Renal pelvis (tissue), 4 donors: ENCODE data around the gene COL4A1. TPM values are rescaled to one million over a fixed set of nuclear protein-coding genes. Genes with fewer than 3 reads are reported as not detected.

Source experiments
- DNase-seq: peaks from one replicate; pipeline ENCODE4 v3.0.0-alpha.2; 2013
- polyA plus RNA-seq, 3 donors: library from polyadenylated mRNA; unstranded; fragments of 120-200 nt; gene quantifications; one replicate each; pipeline ENCODE4 v1.2.1, GENCODE V29; 2013; ENCODE audit not compliant: insufficient read length in 3 of 3

The COL4A1 gene
- polyA plus RNA-seq, 3 donors = 465 to 569 (median 551) TPM

GRCh38 chr13:110345266-110345665 lies 38.3 kb upstream of the COL4A1 start:
- DNase-seq = no peak

GRCh38 chr13:110344320-110344719 lies 37.4 kb upstream of the COL4A1 start:
- no peak for DNase-seq

- DNase-seq = no peak
Observed at GRCh38 chr13:110343241-110343865, 36.4 kb upstream of the COL4A1 start.

GRCh38 chr13:110342474-110342873 lies 35.5 kb upstream of the COL4A1 start:
- DNase-seq = no peak

- DNase-seq = no peak
Observed at GRCh38 chr13:110341445-110342244, 34.7 kb upstream of the COL4A1 start.

GRCh38 chr13:110340812-110341444 lies 34.0 kb upstream of the COL4A1 start:
- DNase-seq = no peak

GRCh38 chr13:110339975-110340550 lies 33.1 kb upstream of the COL4A1 start:
- no peak for DNase-seq

- no peak for DNase-seq
Observed at GRCh38 chr13:110339263-110339662, 32.3 kb upstream of the COL4A1 start.

- no peak for DNase-seq
Observed at GRCh38 chr13:110338441-110339101, 31.6 kb upstream of the COL4A1 start.

- DNase-seq = no peak
Observed at GRCh38 chr13:110337247-110337646, 30.3 kb upstream of the COL4A1 start.

GRCh38 chr13:110336681-110337080 lies 29.7 kb upstream of the COL4A1 start:
- DNase-seq = no peak

GRCh38 chr13:110336108-110336507 lies 29.2 kb upstream of the COL4A1 start:
- no peak for DNase-seq

- no peak for DNase-seq
Observed at GRCh38 chr13:110334841-110335490, 28.0 kb upstream of the COL4A1 start.

GRCh38 chr13:110334256-110334655 lies 27.3 kb upstream of the COL4A1 start:
- DNase-seq = no peak

- DNase-seq = no peak
Observed at GRCh38 chr13:110333837-110334236, 26.9 kb upstream of the COL4A1 start.

- DNase-seq = no peak
Observed at GRCh38 chr13:110332750-110333149, 25.8 kb upstream of the COL4A1 start.

GRCh38 chr13:110331362-110331761 lies 24.4 kb upstream of the COL4A1 start:
- no peak for DNase-seq

GRCh38 chr13:110330491-110331011 lies 23.6 kb upstream of the COL4A1 start:
- DNase-seq = no peak

- no peak for DNase-seq
Observed at GRCh38 chr13:110329798-110330461, 23.0 kb upstream of the COL4A1 start.

- no peak for DNase-seq
Observed at GRCh38 chr13:110329258-110329657, 22.3 kb upstream of the COL4A1 start.

- no peak for DNase-seq
Observed at GRCh38 chr13:110328573-110328972, 21.6 kb upstream of the COL4A1 start.
